ENCODE results near the gene SYNGR2. TPM values are rescaled to one million over a fixed set of nuclear protein-coding genes. Genes with fewer than 3 reads are reported as not detected.

The SYNGR2 gene
- total RNA-seq, 2 donors from 2014 or later, result 39.2 to 39.6 TPM

- 61 to 64% methylated on average over 29 to 38 of the region's 39 CpGs for WGBS, 2 experiments (ENCODE audit: insufficient coverage in 1 of 2, insufficient read length in 1 of 2)
- peaks cover 7% of the 10 kb centered on the region for H3K27me3 ChIP-seq (ENCODE audit: control insufficient read depth, insufficient read depth, low read length, poor library complexity, severe bottlenecking)
- no peaks in the 10 kb centered on the region for H3K9me3 Mint-ChIP-seq
- DNase-seq, result peak; percentile 98
- H3K27ac ChIP-seq (ENCODE audit: low read depth, low read length), result no peak overlapping the region
- H3K36me3 ChIP-seq (ENCODE audit: control insufficient read depth, insufficient read depth, low read length), result no peaks in the 10 kb centered on the region
- TF ChIP-seq CTCF (conservative IDR thresholded peaks at IDR 0.05), result peak; percentile 77
- H3K27ac Mint-ChIP-seq, result no peak overlapping the region
- H3K27me3 Mint-ChIP-seq (ENCODE audit: insufficient read depth), result peaks cover 24% of the 10 kb centered on the region
- no peaks in the 10 kb centered on the region for H3K9me3 ChIP-seq (ENCODE audit: control insufficient read depth, low read length)
- H3K4me1 Mint-ChIP-seq, result peaks cover 14% of the 10 kb centered on the region
- no peaks in the 10 kb centered on the region for H3K4me1 ChIP-seq (ENCODE audit: control insufficient read depth, insufficient read depth, low read length)
- H3K36me3 Mint-ChIP-seq (ENCODE audit: low read depth), result no peaks in the 10 kb centered on the region
- H3K4me3 ChIP-seq (ENCODE audit: low read length), result no peak overlapping the region
- no peak overlapping the region for H3K9ac ChIP-seq (ENCODE audit: extremely low read depth, low read length, poor library complexity, severe bottlenecking)
- no peak overlapping the region for H3K4me3 Mint-ChIP-seq
Measured at GRCh38 chr17:78133971-78134898, 34.1 kb upstream of the SYNGR2 start.

- H3K4me3 ChIP-seq (ENCODE audit: low read length), result no peak overlapping the region
- Mint-ChIP-seq H3K27me3 (ENCODE audit: insufficient read depth) (peaks cover 24% of the 10 kb centered on the region), H3K27ac (no peak overlapping the region), H3K4me1 (peaks cover 12% of the 10 kb centered on the region), H3K36me3 (ENCODE audit: low read depth) (no peaks in the 10 kb centered on the region), H3K4me3 (no peak overlapping the region), H3K9me3 (no peaks in the 10 kb centered on the region)
- 81 to 82% methylated on average over 5 to 9 of the region's 9 CpGs for WGBS, 2 experiments (ENCODE audit: insufficient coverage in 1 of 2, insufficient read length in 1 of 2)
- TF ChIP-seq CTCF (conservative IDR thresholded peaks at IDR 0.05), result no peak
- no peak for DNase-seq
- H3K36me3 ChIP-seq (ENCODE audit: control insufficient read depth, insufficient read depth, low read length), result no peaks in the 10 kb centered on the region
- H3K27me3 ChIP-seq (ENCODE audit: control insufficient read depth, insufficient read depth, low read length, poor library complexity, severe bottlenecking), result peaks cover 7% of the 10 kb centered on the region
- H3K4me1 ChIP-seq (ENCODE audit: control insufficient read depth, insufficient read depth, low read length), result no peaks in the 10 kb centered on the region
- H3K27ac ChIP-seq (ENCODE audit: low read depth, low read length), result no peak overlapping the region
- no peaks in the 10 kb centered on the region for H3K9me3 ChIP-seq (ENCODE audit: control insufficient read depth, low read length)
- H3K9ac ChIP-seq (ENCODE audit: extremely low read depth, low read length, poor library complexity, severe bottlenecking), result no peak overlapping the region
Measured at GRCh38 chr17:78134899-78135385, 33.4 kb upstream of the SYNGR2 start.

- Histone ChIP-seq H3K36me3 (ENCODE audit: control insufficient read depth, insufficient read depth, low read length) (no peaks in the 10 kb centered on the region), H3K4me3 (ENCODE audit: low read length) (no peak overlapping the region), H3K27ac (ENCODE audit: low read depth, low read length) (no peak overlapping the region), H3K27me3 (ENCODE audit: control insufficient read depth, insufficient read depth, low read length, poor library complexity, severe bottlenecking) (peaks cover 4% of the 10 kb centered on the region), H3K9me3 (ENCODE audit: control insufficient read depth, low read length) (no peaks in the 10 kb centered on the region), H3K4me1 (ENCODE audit: control insufficient read depth, insufficient read depth, low read length) (no peaks in the 10 kb centered on the region), H3K9ac (ENCODE audit: extremely low read depth, low read length, poor library complexity, severe bottlenecking) (no peak overlapping the region)
- WGBS, 2 experiments (ENCODE audit: insufficient coverage in 1 of 2, insufficient read length in 1 of 2), result 94 to 95% methylated on average over 8 to 9 of the region's 9 CpGs
- Mint-ChIP-seq H3K4me3 (no peak overlapping the region), H3K27me3 (ENCODE audit: insufficient read depth) (peaks cover 19% of the 10 kb centered on the region), H3K4me1 (peaks cover 3% of the 10 kb centered on the region), H3K27ac (no peak overlapping the region), H3K36me3 (ENCODE audit: low read depth) (no peaks in the 10 kb centered on the region), H3K9me3 (no peaks in the 10 kb centered on the region)
- no peak for DNase-seq
- TF ChIP-seq CTCF (conservative IDR thresholded peaks at IDR 0.05), result no peak
Measured at GRCh38 chr17:78135858-78136500, 32.4 kb upstream of the SYNGR2 start.
